Measurements from ENCODE around the gene POLDIP2. TPM values are rescaled to one million over a fixed set of nuclear protein-coding genes. Genes with fewer than 3 reads are reported as not detected.

POLDIP2 gene
- total RNA-seq (100 to 1,000 TPM; 182 to 206 (median 190) TPM), polyA plus RNA-seq (100 to 1,000 TPM; 172 to 299 (median 204) TPM)
- long read RNA-seq, donor 1, transcript POLDIP2-201 (11 exons, 2,121 nt): major isoform, 238 of 258 reads
- long read RNA-seq, donor 1, partial matches to known transcripts: 10 of 258 reads
- long read RNA-seq, donor 1, other reads (novel, unspliced or antisense): 10 of 258 reads
- long read RNA-seq, donor 2, transcript POLDIP2-201 (11 exons, 2,121 nt): major isoform, 640 of 690 reads
- long read RNA-seq, donor 2, partial matches to known transcripts: 18 of 690 reads
- long read RNA-seq, donor 2, other reads (novel, unspliced or antisense): 31 of 690 reads

GRCh38 chr17:28357061-28357900 is at the start of gene POLDIP2:
Gene POLDIP2 (minus strand): TSS chr17:28357527. CDS start chr17:28357448, 79 bp downstream.
- ATAC-seq (peak; percentile 99), DNase-seq (peak; percentile 96 to 98)
- Histone ChIP-seq H3K36me3 (ENCODE audit: insufficient read depth in 1 of 2, low read depth in 1 of 2) (peaks cover 19 to 71% of the 10 kb centered on the region in 2 donors), H3K4me1 (peaks cover 26% of the 10 kb centered on the region), H3K4me3 (peak within 1 kb of the TSS; percentile 100), H3K9me3 (no peaks in the 10 kb centered on the region), H3K27me3 (ENCODE audit: insufficient read depth in 3 of 3, low read length in 2 of 3) (no peaks in the 10 kb centered on the region), H3K27ac (peak within 1 kb of the TSS; percentile 97)
- TF ChIP-seq CTCF (IDR thresholded peaks at IDR 0.05): no peak
- intact Hi-C loops (cut with DNase I): loop anchor here in 1 of 2 donors (2.0 kb wide), 1 partner anchor 20 kb away; no protein-coding TSS in a partner anchor
- 0 to 1% (median 0%) methylated on average over 65 to 80 of the region's 80 CpGs for whole genome bisulfite sequencing, 3 donors

GRCh38 chr17:28406473-28406814 is 49.1 kb upstream of the POLDIP2 start:
- Histone ChIP-seq H3K4me3 (peak overlapping the region; percentile 81), H3K27me3 (ENCODE audit: insufficient read depth in 3 of 3, low read length in 2 of 3) (no peaks in the 10 kb centered on the region), H3K36me3 (ENCODE audit: insufficient read depth in 1 of 2, low read depth in 1 of 2) (peaks cover 0 to 26% of the 10 kb centered on the region in 2 donors), H3K27ac (no peak overlapping the region), H3K4me1 (no peaks in the 10 kb centered on the region), H3K9me3 (no peaks in the 10 kb centered on the region)
- TF ChIP-seq CTCF (IDR thresholded peaks at IDR 0.05): no peak
- 25 to 32% (median 28%) methylated on average over 9 of the region's 9 CpGs for WGBS, 3 donors
- no peak for DNase-seq
- intact Hi-C loops (cut with DNase I): no loop called here
- ATAC-seq: peak; percentile 12 to 44 (median 34)

GRCh38 chr17:28405632-28406472 is 48.5 kb upstream of the POLDIP2 start, which contains the start of gene SLC46A1:
Gene SLC46A1 (minus strand): TSS chr17:28406212. CDS start chr17:28406114, 98 bp downstream.
- H3K4me1 ChIP-seq: no peaks in the 10 kb centered on the region

More at GRCh38 chr17:28405632-28406472, 48.5 kb upstream of the POLDIP2 start, which contains the start of gene SLC46A1:
- Histone ChIP-seq H3K27me3 (ENCODE audit: insufficient read depth in 3 of 3, low read length in 2 of 3) (no peaks in the 10 kb centered on the region), H3K4me3 (peak within 1 kb of the TSS; percentile 81), H3K27ac (no peak within 1 kb of the TSS), H3K9me3 (no peaks in the 10 kb centered on the region), H3K36me3 (ENCODE audit: insufficient read depth in 1 of 2, low read depth in 1 of 2) (peaks cover 0 to 31% of the 10 kb centered on the region in 2 donors)
- intact Hi-C loops (cut with DNase I): no loop called here
- ATAC-seq: peak; percentile 76 to 88 (median 82)
- 0 to 1% (median 1%) methylated on average over 55 to 70 of the region's 70 CpGs for WGBS, 3 donors
- TF ChIP-seq CTCF (IDR thresholded peaks at IDR 0.05): no peak
- DNase-seq: peak; percentile 67 to 78

All from psoas muscle (tissue), 8 donors.